Coronary artery (tissue), 2 donors: ENCODE data around the gene CMTR1.

ENCODE experiments used
- DNase-seq: peaks from one replicate; pipeline ENCODE4 v3.0.0-alpha.2; 2017; ENCODE audit warnings: low spot score
- H3K27ac ChIP-seq, 2 donors: fragments of 200-600 bp; sonication (generic); one replicate each; pipeline ENCODE4 v1.5.1; 2016 to 2019
- H3K4me3 ChIP-seq: fragments of 200-600 bp; sonication (generic); 2 replicates; pipeline ENCODE4 v1.5.1; 2016; ENCODE audit warnings: mild to moderate bottlenecking, moderate library complexity
- TF ChIP-seq, protein P1 (sequence below): fragments of 200-600 bp; sonication (generic); IDR thresholded peaks from one replicate; pipeline ENCODE4 v1.5.1; 2019; ENCODE audit warnings: antibody characterized with exemption

The CMTR1 gene

DNA sequence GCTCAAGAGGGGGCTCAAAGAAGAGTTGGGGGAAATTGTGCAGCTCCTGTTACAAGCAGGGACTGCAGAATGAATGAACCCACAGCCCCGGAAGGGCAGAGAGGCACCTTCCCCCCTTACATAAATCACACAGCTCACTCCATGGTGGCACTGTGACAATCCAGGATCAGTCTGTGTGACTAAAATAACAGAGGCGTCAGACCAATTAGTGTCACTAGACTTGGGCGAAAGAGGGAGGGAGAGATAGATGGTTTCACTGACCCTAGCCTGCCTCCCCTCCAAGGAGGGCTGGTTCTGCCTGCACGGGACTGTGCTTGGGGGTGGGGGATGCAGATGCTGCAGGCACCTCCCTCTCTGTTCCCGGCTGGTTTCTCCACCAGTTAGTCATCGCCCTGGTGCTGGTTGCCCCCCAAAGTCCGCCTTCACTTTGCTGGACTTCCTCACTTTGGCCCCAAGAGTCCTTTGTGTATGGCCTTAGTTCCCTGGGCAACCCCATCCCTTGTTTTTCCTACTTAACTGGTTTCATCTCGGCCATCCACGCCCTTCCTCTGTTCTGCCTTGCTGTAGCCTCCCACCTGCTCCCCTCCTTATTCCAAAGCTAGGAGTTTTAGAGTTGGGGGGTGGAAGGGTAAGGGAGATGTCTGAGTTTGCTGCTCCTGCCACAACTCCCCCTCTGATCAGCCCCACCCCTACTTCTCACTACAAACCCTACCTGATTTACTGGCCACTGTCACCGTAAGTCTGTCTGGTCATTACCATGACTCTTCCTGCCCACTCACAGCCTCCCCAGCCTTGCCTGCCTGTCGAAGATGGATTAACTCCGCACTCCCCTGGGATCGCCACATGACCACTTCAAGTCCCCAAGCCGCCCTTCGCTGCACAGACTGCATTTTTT is 48.9 kb downstream of the CMTR1 start:
- no peak overlapping the region for H3K4me3 ChIP-seq
- no peak overlapping the region for H3K27ac ChIP-seq
- no peak for DNase-seq
- TF ChIP-seq, protein P1, sequence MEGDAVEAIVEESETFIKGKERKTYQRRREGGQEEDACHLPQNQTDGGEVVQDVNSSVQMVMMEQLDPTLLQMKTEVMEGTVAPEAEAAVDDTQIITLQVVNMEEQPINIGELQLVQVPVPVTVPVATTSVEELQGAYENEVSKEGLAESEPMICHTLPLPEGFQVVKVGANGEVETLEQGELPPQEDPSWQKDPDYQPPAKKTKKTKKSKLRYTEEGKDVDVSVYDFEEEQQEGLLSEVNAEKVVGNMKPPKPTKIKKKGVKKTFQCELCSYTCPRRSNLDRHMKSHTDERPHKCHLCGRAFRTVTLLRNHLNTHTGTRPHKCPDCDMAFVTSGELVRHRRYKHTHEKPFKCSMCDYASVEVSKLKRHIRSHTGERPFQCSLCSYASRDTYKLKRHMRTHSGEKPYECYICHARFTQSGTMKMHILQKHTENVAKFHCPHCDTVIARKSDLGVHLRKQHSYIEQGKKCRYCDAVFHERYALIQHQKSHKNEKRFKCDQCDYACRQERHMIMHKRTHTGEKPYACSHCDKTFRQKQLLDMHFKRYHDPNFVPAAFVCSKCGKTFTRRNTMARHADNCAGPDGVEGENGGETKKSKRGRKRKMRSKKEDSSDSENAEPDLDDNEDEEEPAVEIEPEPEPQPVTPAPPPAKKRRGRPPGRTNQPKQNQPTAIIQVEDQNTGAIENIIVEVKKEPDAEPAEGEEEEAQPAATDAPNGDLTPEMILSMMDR, result no peak

DNA sequence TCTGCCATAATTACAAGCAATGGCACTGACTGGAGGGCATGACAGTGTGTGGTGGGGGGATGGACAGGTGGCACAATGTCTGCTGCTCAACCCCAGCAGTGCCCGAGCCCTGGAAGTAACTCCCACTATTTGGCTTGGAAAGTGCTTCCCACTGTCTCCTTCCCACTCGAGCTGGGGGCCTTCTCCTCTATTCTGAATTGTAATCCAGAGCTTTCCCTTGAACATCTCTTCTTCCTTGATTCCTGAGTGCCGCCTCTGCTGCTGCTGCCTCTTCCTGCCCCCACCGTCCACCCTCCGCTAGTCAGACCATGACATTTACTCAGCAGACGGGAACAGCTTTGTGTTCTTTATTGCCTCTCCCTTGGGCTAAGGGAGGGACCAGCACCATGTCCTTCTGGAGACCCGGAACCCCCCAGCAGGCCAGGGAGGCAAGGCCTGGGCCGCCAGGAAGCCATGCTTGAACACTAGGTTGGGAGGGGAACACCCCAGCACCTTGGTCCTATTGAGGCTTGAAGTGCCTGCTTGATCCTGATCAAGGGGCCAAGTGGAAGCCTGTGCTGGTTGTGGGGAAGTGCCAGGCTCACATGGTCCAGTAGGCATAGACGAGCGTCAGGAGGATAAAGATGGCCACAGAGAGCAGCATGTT is 49.7 kb downstream of the CMTR1 start:
- Histone ChIP-seq H3K27ac (no peak overlapping the region), H3K4me3 (no peak overlapping the region)
- TF ChIP-seq, protein P1, result no peak
- no peak for DNase-seq

DNA sequence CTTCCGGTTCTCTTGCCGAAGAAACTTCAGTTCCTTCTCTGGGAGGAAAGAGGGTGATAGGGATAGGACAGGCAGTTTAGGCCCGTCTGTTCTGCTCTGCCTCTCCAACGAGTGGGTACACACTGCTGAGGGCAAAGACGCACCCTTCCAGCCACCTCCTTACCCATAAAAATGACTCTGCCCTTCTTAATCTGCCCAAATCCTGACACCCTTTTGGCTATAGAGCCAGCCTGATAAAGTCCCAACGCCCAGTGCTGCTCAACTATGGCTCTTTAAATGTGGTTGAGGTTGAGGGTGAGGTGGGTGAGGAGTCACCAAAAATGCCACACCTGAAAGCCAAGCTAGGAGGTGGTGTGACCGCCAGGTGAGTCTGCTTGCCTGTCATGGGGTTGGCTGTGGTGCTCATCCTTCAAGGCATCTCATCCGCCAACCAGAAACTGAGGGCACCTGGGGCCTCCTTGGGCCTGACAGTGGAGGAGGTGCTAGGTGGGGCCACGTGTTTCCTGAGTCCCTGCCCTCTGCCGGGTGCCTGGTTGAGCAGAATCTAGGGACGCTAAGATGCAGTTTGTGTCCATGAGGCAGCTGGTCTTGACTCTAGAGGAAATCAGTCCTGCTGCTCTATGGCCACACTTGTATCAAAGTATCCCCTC is 50.4 kb downstream of the CMTR1 start:
- TF ChIP-seq, protein P1, result no peak
- DNase-seq, result no peak
- no peak overlapping the region for H3K4me3 ChIP-seq

DNA sequence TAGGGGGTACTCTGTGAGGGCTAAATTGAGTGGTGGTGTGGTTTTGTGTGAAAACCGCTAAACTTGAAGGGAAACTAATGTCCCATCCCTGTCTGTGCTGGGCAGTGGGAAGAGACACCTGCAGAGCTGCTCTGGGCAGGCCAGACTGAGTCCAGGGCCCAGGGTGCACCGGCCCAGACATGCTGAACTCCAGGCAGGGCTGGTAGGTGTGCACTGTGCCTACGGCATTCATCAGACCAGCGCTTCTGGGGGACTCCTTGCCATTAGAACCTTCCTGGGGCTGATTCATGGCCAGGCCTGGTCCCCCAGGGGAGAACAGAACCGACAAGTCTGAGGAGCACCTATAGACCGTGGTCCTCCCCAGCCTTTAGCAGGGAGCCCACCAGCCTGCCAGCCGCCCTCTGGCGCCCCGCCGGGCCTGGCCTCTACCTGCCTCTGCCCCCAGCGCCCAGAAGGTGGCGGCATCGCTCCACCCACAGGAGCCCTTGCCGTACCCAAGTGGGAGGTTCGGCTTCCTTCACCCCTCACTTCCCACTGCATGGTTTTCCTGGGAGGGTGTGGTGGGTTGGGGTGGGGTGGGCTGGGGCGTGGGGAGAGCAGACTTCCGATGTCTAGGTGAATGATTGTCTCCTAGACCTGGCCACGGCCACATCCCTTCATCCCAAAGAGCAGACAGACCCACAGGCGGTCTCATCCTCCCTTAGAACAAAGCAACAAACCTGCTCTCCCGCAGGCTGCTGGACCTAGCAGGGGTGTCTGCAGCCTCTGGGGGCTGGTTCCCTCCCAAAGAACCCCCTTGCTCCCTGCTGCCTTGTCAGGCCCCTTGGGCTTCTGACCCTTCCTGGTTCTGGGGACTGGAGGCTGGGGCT is 51.1 kb downstream of the CMTR1 start:
- TF ChIP-seq, protein P1, result peak; percentile 80
- Histone ChIP-seq H3K27ac (no peak overlapping the region), H3K4me3 (no peak overlapping the region)
- DNase-seq, result no peak

More for the DNA sequence above, 50.4 kb downstream of the CMTR1 start:
- H3K27ac ChIP-seq, result no peak overlapping the region

DNA sequence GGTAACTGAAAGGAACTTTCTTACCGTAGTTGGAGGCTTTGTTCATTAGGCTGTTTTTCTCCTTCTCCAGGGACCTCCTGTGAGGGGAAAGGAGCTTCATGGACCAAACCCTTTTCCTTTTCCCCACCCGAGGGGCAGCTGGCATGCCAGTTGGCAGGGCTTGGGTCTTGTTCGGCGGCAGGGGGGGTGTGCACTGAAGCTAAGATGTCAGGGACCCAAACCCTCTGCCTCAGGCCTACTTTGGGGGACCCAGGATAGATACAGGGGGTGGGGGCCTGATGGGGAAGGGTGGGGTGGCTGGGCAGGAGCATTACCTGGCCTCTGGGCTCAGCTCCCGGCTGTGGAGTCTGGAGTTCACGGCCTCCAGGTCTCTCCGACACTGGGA is 51.8 kb downstream of the CMTR1 start:
- H3K27ac ChIP-seq, result no peak overlapping the region
- H3K4me3 ChIP-seq, result no peak overlapping the region
- TF ChIP-seq, protein P1, result no peak
- no peak for DNase-seq

DNA sequence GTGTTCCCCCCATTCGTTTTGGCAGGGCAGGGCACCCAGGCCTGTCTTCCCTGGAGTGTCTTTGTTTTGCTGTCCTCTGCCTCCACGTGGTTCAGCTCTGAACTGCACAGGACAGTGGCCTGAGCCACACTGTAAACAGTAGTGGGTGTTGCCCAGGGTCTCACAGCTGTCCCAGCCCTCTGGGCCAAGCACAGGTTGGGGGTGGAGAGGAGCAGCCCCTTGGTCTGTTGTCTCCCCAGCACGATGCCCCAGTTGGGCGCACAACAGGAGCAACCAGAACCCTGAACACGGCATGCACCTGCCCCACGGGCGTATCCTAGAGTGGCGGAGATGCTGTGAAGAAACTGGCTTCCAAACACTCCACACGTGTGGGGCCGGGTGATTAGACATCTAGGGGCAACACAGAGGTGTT is 52.3 kb downstream of the CMTR1 start:
- Histone ChIP-seq H3K4me3 (no peak overlapping the region), H3K27ac (no peak overlapping the region)
- TF ChIP-seq, protein P1, result no peak
- no peak for DNase-seq
